Omental fat pad (tissue), 4 donors: Measurements from ENCODE around the gene MAGEF1. TPM values are rescaled to one million over a fixed set of nuclear protein-coding genes. Genes with fewer than 3 reads are reported as not detected.

Experiments
- ATAC-seq: fragments of 150-250 bp; one replicate; pipeline ENCODE4 v1.9.1; 2016; ENCODE audit warnings: mild to moderate bottlenecking, moderate library complexity; ENCODE audit not compliant: low FRiP score
- DNase-seq: peaks from one replicate; pipeline ENCODE4 v3.0.0-alpha.2; 2019; ENCODE audit warnings: low spot score
- total RNA-seq, 4 donors: library from RNA; depleted of rRNA; stranded (reverse); fragments of >200 nt; gene quantifications; one replicate each; pipeline ENCODE4 v1.1.0, GENCODE V29; 2016
- TF ChIP-seq, protein P1 (sequence below), 3 donors: fragments of 450-650 bp; IDR thresholded peaks; one replicate each; pipeline ENCODE4 v1.5.1; 2016 to 2017; ENCODE audit warnings: antibody characterized with exemption in 3 of 3, mild to moderate bottlenecking in 3 of 3, moderate library complexity in 2 of 3

MAGEF1 gene
- total RNA-seq, 4 donors from 2014 or later = 9.8 to 23.1 (median 18.2) TPM

DNA sequence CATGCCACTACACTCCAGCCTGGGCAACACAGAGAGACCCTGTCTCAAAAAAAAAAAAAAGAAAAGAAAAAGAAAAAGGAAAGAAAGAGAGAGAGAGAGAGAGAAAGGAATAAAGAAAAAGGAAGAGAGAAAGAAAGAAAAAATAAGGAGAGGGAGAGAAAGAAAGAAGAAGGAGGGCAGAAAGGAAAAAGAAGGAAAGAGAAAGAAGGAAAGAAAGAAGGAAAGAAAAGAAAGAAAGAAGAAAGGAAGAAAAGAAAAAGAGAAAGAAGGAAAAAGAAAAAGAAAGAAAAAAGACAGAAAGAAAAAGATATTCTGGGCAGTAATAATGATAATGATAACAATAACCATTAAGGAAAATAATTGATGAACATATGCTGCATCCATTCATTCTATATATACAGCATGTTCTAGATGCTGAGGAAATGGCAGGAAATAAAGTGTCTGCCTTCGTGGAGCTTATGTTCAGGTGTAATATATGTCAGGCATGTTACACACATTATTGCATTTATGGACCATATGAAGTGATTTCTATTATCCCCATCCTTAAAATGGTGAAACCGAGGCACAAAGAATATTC lies 37.4 kb upstream of the MAGEF1 start:
- TF ChIP-seq, protein P1, sequence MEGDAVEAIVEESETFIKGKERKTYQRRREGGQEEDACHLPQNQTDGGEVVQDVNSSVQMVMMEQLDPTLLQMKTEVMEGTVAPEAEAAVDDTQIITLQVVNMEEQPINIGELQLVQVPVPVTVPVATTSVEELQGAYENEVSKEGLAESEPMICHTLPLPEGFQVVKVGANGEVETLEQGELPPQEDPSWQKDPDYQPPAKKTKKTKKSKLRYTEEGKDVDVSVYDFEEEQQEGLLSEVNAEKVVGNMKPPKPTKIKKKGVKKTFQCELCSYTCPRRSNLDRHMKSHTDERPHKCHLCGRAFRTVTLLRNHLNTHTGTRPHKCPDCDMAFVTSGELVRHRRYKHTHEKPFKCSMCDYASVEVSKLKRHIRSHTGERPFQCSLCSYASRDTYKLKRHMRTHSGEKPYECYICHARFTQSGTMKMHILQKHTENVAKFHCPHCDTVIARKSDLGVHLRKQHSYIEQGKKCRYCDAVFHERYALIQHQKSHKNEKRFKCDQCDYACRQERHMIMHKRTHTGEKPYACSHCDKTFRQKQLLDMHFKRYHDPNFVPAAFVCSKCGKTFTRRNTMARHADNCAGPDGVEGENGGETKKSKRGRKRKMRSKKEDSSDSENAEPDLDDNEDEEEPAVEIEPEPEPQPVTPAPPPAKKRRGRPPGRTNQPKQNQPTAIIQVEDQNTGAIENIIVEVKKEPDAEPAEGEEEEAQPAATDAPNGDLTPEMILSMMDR (IDR thresholded peaks at IDR 0.05) = no peak
- ATAC-seq (no peak), DNase-seq (no peak)

DNA sequence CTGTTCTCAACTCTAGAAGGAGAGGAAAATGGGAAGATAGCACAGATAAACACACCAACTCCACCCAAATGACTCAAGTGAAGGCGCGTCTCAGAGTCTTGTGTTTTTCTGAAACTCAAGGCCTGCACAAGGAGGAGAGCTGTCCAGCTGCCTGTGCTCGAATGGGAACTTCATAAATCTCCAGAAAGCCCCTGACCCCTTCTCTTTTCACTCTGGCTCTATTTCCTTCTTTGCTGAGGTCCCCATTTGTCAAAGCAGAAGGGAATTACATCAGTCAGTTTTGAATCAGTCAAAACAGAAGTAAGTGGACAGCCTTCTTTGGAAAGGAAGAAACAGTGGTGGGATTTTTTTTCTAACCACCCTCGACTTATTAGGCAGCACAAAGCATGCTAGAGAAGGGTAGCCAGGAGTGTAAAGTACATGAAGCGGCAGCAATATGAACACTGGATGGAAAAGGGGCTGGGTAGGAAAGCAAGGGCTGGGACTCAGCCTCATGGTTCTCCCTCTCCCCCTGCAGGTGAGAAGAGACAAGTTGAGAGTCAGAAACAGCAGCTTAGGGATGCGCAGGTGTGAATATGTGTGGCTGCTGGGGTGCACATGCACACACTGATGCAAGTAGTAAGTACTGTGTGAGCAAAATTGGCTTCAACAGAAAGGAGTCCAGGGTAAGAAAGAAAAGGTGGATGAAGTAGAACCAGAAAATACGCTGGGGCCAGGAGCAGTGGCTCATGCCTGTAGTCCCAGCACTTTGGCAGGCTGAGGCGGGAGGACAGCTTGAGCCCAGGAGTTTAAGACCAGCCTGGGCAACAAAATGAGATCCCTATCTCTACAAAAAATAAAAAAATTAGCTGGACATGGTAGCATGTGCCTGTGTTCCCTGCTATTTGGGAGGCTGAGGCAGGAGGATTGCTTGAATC lies 36.6 kb upstream of the MAGEF1 start:
- ATAC-seq (no peak), DNase-seq (no peak)
- TF ChIP-seq, protein P1 (IDR thresholded peaks at IDR 0.05) = no peak

DNA sequence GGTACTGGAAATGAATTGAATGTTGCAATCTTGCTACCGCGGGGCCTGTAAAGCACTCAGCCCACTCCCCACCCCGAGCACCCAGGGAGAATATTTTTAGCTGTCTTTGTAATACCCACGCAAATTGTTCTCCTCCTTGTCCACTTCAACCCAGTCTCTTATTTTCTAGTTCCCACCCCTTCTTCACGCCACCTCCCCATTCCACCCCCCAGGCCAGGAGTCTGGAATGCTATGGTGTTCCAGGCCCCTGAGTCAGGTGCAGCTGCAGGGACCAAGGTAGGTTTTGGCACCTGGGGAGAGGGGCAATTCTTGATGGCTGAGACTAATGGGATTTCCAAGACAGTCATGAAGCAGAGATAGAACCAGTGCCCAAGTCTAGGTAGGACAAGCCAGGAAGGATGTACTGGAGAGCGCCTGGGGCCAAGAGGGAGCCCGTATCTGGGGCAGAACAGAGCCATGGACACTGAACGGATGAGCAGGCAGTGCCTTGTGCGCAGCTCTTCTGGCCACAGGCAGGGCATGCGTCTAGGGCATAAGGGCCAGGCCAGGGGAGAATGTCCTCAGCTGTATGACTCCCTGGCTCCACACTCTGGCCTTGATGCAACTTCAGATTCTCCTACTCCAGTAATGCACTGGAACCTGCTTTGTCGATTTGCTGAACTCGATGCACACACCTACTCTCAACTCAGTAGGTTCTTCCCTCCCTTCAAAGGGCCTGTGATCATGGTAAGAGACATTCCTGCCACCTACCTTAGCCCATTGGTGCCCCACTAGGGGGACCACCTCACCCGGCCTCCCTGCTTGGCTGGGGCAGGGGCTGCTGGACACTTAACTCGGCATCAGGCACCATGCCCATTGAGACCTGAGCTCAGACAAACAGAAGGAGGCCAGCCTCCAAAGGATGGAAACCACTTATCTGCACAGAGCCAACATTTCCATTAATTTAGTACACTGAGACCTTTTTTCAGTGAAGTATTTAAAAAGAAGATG lies 34.6 kb upstream of the MAGEF1 start:
- ATAC-seq = no peak
- DNase-seq = no peak
- TF ChIP-seq, protein P1 (IDR thresholded peaks at IDR 0.05) = no peak

DNA sequence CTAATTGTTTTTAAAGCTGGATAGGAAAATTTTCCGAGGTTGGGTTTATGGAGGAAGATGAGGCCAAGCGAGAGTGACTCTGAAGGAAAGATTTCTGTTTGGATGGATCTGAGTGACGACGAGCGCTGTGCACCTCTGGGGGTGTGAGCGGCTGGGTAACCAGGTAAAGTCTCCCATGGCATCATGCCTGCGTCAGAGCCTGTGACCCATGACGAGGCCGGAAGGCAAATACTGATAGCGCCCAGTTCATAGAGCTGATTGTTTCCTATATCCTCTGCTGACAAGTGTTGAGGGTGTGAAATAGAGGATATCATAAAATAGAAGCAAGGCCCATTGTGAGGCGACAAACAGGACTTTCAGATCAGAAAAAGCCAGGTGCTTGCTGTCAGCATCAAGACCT lies 33.7 kb upstream of the MAGEF1 start:
- DNase-seq = no peak
- ATAC-seq = no peak

DNA sequence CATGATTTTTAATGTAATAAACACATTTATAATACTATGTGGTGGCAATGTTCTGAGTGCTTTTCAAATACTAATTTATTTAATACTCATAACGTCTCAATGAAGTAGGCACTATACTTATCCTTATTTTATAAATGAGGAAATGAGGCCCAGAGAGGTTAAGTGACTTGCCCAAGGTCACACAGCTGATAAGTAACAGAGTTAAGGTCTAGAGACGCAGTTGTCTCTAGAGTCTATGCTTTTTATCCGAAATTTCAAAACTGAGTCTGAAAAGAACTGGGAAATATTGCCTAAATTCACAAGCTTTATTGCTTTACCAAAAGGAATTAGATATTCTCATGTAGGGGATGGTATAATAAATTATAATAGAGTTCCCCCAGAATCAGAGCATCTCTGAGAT lies 31.4 kb upstream of the MAGEF1 start:
- DNase-seq (no peak), ATAC-seq (no peak)
- TF ChIP-seq, protein P1 (IDR thresholded peaks at IDR 0.05) = no peak

More for the DNA sequence above, 33.7 kb upstream of the MAGEF1 start:
- TF ChIP-seq, protein P1 (IDR thresholded peaks at IDR 0.05) = no peak

DNA sequence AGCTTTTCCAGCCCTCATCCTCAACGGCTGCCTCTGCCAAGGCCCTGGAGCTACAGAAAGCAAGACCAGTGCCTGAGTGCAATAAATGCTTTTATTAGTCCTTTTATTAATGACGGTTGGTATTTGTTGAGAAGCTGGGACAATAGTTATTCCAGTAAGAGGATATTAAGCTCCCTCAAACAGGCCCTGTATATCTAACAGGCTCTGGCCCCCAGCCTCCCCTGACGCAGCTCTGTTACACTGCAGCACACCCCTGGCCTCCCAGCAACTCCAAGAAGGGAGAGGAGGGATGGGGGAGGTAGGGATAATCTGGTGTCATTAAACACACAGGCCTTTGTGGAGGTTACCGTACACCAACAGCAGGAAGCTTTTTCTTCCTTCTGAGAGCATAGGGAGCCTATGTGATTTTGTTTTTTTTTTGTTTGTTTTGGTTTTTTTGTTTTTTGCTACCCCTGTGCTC lies 30.8 kb upstream of the MAGEF1 start:
- TF ChIP-seq, protein P1 (IDR thresholded peaks at IDR 0.05) = no peak
- DNase-seq (no peak), ATAC-seq (no peak)
